ENCODE results near the gene NEIL3. TPM values are rescaled to one million over a fixed set of nuclear protein-coding genes. Genes with fewer than 3 reads are reported as not detected.

NEIL3 gene
- total RNA-seq, 2 donors from 2014 or later, result 18.7 to 25.5 TPM

- Mint-ChIP-seq H3K36me3 (peaks cover 31 to 67% of the 10 kb centered on the region in 2 donors), H3K9me3 (peaks cover 0 to 5% of the 10 kb centered on the region in 2 donors), H3K27ac (no peak overlapping the region)
- ATAC-seq, result no peak
- no peak for DNase-seq (ENCODE audit: low spot score in 2 of 2)
Measured at GRCh38 chr4:177323416-177323815, 13.7 kb downstream of the NEIL3 start.

GRCh38 chr4:177332119-177332518 lies 22.4 kb downstream of the NEIL3 start:
- DNase-seq (ENCODE audit: low spot score in 2 of 2) (no peak), ATAC-seq (no peak)
- no peak overlapping the region for H3K27ac Mint-ChIP-seq
- peaks cover 7% of the 10 kb centered on the region in 2 donors for H3K9me3 Mint-ChIP-seq
- peaks cover 20 to 28% of the 10 kb centered on the region in 2 donors for H3K36me3 Mint-ChIP-seq

- Mint-ChIP-seq H3K27ac (no peak overlapping the region), H3K36me3 (peaks cover 0 to 11% of the 10 kb centered on the region in 2 donors), H3K9me3 (no peaks in the 10 kb centered on the region)
- DNase-seq (ENCODE audit: low spot score in 2 of 2) (no peak), ATAC-seq (peak; percentile 66 to 72)
Measured at GRCh38 chr4:177339477-177340374, 30.1 kb downstream of the NEIL3 start.

GRCh38 chr4:177348348-177348747 lies 38.7 kb downstream of the NEIL3 start:
- DNase-seq (ENCODE audit: low spot score in 2 of 2) (no peak), ATAC-seq (no peak)
- Mint-ChIP-seq H3K27ac (peak overlapping the region in 1 of 2 donors; percentile 36), H3K9me3 (no peaks in the 10 kb centered on the region), H3K36me3 (peaks cover 4 to 18% of the 10 kb centered on the region in 2 donors)

GRCh38 chr4:177349191-177349590 lies 39.5 kb downstream of the NEIL3 start:
- no peak for ATAC-seq
- no peaks in the 10 kb centered on the region for H3K9me3 Mint-ChIP-seq
- DNase-seq (ENCODE audit: low spot score in 2 of 2), result no peak
- H3K27ac Mint-ChIP-seq, result peak overlapping the region in 1 of 2 donors; percentile 37
- peaks cover 4 to 16% of the 10 kb centered on the region in 2 donors for H3K36me3 Mint-ChIP-seq

- no peak overlapping the region for H3K27ac Mint-ChIP-seq
- H3K36me3 Mint-ChIP-seq, result peaks cover 9 to 19% of the 10 kb centered on the region in 2 donors
- H3K9me3 Mint-ChIP-seq, result no peaks in the 10 kb centered on the region
- DNase-seq (ENCODE audit: low spot score in 2 of 2) (no peak), ATAC-seq (no peak)
Measured at GRCh38 chr4:177351622-177352244, 42.1 kb downstream of the NEIL3 start.

GRCh38 chr4:177356206-177356605 lies 46.5 kb downstream of the NEIL3 start:
- no peak for ATAC-seq
- no peak overlapping the region for H3K27ac Mint-ChIP-seq
- H3K9me3 Mint-ChIP-seq, result no peaks in the 10 kb centered on the region
- DNase-seq (ENCODE audit: low spot score in 2 of 2), result no peak
- H3K36me3 Mint-ChIP-seq, result peaks cover 5 to 6% of the 10 kb centered on the region in 2 donors

- ATAC-seq, result no peak
- no peak overlapping the region for H3K27ac Mint-ChIP-seq
- no peaks in the 10 kb centered on the region for H3K9me3 Mint-ChIP-seq
- H3K36me3 Mint-ChIP-seq, result peaks cover 5 to 6% of the 10 kb centered on the region in 2 donors
- no peak for DNase-seq (ENCODE audit: low spot score in 2 of 2)
Measured at GRCh38 chr4:177356921-177357320, 47.2 kb downstream of the NEIL3 start.

- Mint-ChIP-seq H3K36me3 (no peaks in the 10 kb centered on the region), H3K27ac (no peak overlapping the region), H3K9me3 (no peaks in the 10 kb centered on the region)
- DNase-seq (ENCODE audit: low spot score in 2 of 2) (no peak), ATAC-seq (peak; percentile 58 to 63)
Measured at GRCh38 chr4:177367336-177367735, 57.7 kb downstream of the NEIL3 start.

- DNase-seq (ENCODE audit: low spot score in 2 of 2), result no peak
- Mint-ChIP-seq H3K36me3 (no peaks in the 10 kb centered on the region), H3K27ac (no peak overlapping the region), H3K9me3 (no peaks in the 10 kb centered on the region)
- no peak for ATAC-seq
Measured at GRCh38 chr4:177369372-177369771, 59.7 kb downstream of the NEIL3 start.

GRCh38 chr4:177371461-177371860 lies 61.8 kb downstream of the NEIL3 start:
- ATAC-seq (no peak), DNase-seq (ENCODE audit: low spot score in 2 of 2) (no peak)
- no peak overlapping the region for H3K27ac Mint-ChIP-seq
- no peaks in the 10 kb centered on the region for H3K36me3 Mint-ChIP-seq
- no peaks in the 10 kb centered on the region for H3K9me3 Mint-ChIP-seq

GRCh38 chr4:177374966-177375365 lies 65.3 kb downstream of the NEIL3 start:
- Mint-ChIP-seq H3K9me3 (no peaks in the 10 kb centered on the region), H3K27ac (no peak overlapping the region), H3K36me3 (no peaks in the 10 kb centered on the region)
- ATAC-seq (no peak), DNase-seq (ENCODE audit: low spot score in 2 of 2) (no peak)

GRCh38 chr4:177375372-177375771 lies 65.7 kb downstream of the NEIL3 start:
- H3K27ac Mint-ChIP-seq, result no peak overlapping the region
- ATAC-seq, result no peak
- no peaks in the 10 kb centered on the region for H3K9me3 Mint-ChIP-seq
- no peak for DNase-seq (ENCODE audit: low spot score in 2 of 2)
- no peaks in the 10 kb centered on the region for H3K36me3 Mint-ChIP-seq

- Mint-ChIP-seq H3K27ac (peak overlapping the region in 1 of 2 donors; percentile 25), H3K36me3 (no peaks in the 10 kb centered on the region), H3K9me3 (no peaks in the 10 kb centered on the region)
- ATAC-seq (no peak), DNase-seq (ENCODE audit: low spot score in 2 of 2) (no peak)
Measured at GRCh38 chr4:177376024-177376423, 66.3 kb downstream of the NEIL3 start.

- Mint-ChIP-seq H3K9me3 (no peaks in the 10 kb centered on the region), H3K36me3 (no peaks in the 10 kb centered on the region), H3K27ac (no peak overlapping the region)
- ATAC-seq (peak in 1 of 2 donors; percentile 47), DNase-seq (ENCODE audit: low spot score in 2 of 2) (no peak)
Measured at GRCh38 chr4:177380730-177381287, 71.1 kb downstream of the NEIL3 start.

GRCh38 chr4:177381762-177382310 lies 72.2 kb downstream of the NEIL3 start:
- no peak for ATAC-seq
- H3K36me3 Mint-ChIP-seq, result no peaks in the 10 kb centered on the region
- no peaks in the 10 kb centered on the region for H3K9me3 Mint-ChIP-seq
- DNase-seq (ENCODE audit: low spot score in 2 of 2), result no peak
- H3K27ac Mint-ChIP-seq, result no peak overlapping the region

GRCh38 chr4:177384856-177385397 lies 75.3 kb downstream of the NEIL3 start:
- peak in 1 of 2 donors; percentile 34 for ATAC-seq
- H3K9me3 Mint-ChIP-seq, result no peaks in the 10 kb centered on the region
- DNase-seq (ENCODE audit: low spot score in 2 of 2), result no peak
- H3K27ac Mint-ChIP-seq, result no peak overlapping the region
- H3K36me3 Mint-ChIP-seq, result no peaks in the 10 kb centered on the region
